Measurements from ENCODE around the gene GNPDA2.

Gene GNPDA2

DNA sequence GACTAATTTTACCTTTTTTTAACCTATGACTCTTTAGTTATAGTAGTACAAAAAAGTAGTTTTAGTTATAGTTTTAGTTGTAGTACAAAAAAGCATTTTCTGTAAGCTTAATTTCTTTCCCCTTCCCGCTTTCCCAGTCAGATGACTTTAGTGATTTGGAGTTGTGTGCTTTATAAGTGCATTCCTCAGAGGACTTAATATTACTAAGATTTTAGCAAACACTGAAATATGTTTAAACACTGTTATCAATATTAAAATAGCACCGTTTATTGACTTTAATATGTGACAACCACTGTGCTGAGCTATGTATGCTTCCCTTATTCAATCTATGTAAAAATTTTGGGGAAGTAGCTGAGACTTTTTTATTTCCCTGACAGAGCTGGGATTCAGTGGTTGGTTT is 25.3 kb downstream of the GNPDA2 start:
- no peak overlapping the region for H3K4me3 ChIP-seq (ENCODE audit: control insufficient read depth, low read depth, low read length)
- TF ChIP-seq, protein P1, sequence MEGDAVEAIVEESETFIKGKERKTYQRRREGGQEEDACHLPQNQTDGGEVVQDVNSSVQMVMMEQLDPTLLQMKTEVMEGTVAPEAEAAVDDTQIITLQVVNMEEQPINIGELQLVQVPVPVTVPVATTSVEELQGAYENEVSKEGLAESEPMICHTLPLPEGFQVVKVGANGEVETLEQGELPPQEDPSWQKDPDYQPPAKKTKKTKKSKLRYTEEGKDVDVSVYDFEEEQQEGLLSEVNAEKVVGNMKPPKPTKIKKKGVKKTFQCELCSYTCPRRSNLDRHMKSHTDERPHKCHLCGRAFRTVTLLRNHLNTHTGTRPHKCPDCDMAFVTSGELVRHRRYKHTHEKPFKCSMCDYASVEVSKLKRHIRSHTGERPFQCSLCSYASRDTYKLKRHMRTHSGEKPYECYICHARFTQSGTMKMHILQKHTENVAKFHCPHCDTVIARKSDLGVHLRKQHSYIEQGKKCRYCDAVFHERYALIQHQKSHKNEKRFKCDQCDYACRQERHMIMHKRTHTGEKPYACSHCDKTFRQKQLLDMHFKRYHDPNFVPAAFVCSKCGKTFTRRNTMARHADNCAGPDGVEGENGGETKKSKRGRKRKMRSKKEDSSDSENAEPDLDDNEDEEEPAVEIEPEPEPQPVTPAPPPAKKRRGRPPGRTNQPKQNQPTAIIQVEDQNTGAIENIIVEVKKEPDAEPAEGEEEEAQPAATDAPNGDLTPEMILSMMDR (conservative IDR thresholded peaks at IDR 0.05; ENCODE audit: control insufficient read depth, insufficient read depth, low read depth, low read length) = no peak
- no peak for DNase-seq (ENCODE audit: low read depth)

DNA sequence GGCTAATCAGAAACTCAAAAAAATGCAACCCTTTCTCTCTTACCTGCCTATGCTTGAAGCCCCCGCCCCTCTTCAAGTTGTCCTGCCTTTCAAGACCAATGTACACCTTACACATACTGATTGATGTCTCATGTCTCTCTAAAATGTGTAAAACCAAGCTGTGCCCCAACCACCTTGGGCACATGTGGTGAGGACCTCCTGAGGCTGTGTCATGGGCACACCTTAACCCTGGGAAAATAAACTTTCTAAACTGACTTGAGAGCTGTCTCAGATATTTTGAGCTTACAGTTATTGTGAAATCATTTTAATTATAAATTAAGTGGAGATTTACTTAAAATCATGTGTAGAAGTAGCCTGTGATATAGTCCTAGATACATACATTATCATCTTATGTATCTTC is 25.9 kb downstream of the GNPDA2 start:
- DNase-seq (ENCODE audit: low read depth) = no peak
- TF ChIP-seq, protein P1 (conservative IDR thresholded peaks at IDR 0.05; ENCODE audit: control insufficient read depth, insufficient read depth, low read depth, low read length) = no peak
- H3K4me3 ChIP-seq (ENCODE audit: control insufficient read depth, low read depth, low read length) = no peak overlapping the region

DNA sequence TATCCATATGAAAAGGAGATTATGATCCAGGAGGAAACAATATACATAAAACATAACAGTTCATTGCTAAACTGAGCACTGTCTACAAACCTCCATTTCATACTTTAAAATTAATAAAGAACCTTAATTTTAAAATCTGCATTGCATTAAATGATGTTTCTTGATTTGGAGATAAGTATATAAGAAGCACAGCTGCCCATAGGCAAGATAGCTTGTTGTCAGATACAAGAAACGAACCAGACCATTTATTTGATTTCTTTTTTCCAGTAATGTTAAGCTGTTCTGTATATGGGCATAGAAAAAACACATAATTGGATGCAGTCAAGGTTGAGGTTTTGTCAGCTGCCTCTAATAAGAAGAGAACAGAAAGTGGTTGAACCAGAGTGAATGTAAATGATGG is 41.7 kb downstream of the GNPDA2 start:
- DNase-seq (ENCODE audit: low read depth) = no peak
- TF ChIP-seq, protein P1 (conservative IDR thresholded peaks at IDR 0.05; ENCODE audit: control insufficient read depth, insufficient read depth, low read depth, low read length) = no peak
- H3K4me3 ChIP-seq (ENCODE audit: control insufficient read depth, low read depth, low read length) = no peak overlapping the region

DNA sequence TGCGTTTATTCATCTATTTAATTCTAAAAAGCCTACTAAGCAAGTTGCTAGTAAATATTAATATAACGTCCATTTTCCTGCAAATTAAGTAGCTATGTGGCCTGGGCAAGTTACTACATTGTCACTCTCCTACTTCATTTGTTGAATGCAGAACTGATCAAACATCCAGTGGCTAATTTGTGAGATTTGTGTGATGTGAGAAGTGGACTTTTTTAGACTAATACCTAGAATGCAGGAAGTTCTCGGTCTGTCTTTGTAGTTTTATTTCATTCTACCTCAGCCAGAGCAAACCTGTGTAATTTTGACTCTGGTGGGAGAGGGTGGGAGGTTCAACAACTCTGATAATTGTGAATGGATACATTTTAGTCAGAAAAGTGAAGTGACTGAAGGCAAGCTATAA is 47.3 kb downstream of the GNPDA2 start:
- DNase-seq (ENCODE audit: low read depth) = no peak
- TF ChIP-seq, protein P1 (conservative IDR thresholded peaks at IDR 0.05; ENCODE audit: control insufficient read depth, insufficient read depth, low read depth, low read length) = no peak
- peak overlapping the region; percentile 93 for H3K4me3 ChIP-seq (ENCODE audit: control insufficient read depth, low read depth, low read length)

DNA sequence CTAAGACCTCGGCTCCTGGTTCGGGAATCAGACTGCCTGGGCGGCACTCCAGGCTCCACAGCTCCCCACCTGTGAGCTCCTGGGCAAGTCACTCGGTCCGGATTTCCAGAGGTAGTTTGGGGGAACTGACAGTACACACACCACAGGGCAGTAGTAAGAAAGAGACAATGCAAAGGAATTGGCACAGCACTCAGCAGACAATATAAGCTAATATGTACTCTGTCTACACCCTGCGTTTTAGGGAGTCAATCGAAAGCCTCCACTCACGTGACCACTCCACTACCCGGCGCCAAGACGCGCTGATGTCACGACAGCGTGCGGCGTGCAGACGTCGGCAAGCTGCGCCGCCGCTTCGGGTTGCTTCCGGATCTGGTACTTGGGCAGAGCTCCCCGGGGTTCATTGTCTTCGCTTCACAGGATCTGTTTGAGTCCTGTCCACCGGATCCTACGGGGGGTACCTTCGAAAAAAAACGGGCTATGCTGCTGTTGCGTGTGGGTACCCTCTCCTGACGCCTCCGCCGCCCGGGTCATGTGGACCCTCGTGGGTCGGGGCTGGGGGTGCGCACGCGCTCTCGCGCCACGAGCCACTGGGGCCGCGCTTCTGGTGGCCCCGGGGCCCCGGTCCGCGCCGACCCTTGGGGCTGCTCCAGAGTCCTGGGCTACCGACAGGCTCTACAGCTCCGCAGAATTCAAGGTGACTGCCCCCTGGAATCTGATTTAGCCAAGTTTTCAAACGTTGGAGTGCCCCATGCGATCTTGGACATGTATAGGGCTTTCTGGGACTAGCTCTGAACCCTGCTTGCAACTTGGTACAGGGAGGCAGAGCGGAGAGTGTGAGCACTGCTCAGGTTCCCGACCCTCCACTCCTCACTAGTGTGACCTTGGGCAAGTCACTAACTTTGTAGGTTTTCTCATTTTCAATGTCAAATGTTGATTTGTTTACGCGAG is 48.0 kb downstream of the GNPDA2 start, which contains the start of gene GUF1:
TSS of gene GUF1 (plus strand) at position 327 of the 948 bp plus-strand sequence. CDS start at position 530, 203 bp downstream.
- TF ChIP-seq, protein P1 (conservative IDR thresholded peaks at IDR 0.05; ENCODE audit: control insufficient read depth, insufficient read depth, low read depth, low read length) = no peak
- DNase-seq (ENCODE audit: low read depth) = peak; percentile 89
- peak within 1 kb of the TSS; percentile 93 for H3K4me3 ChIP-seq (ENCODE audit: control insufficient read depth, low read depth, low read length)

DNA sequence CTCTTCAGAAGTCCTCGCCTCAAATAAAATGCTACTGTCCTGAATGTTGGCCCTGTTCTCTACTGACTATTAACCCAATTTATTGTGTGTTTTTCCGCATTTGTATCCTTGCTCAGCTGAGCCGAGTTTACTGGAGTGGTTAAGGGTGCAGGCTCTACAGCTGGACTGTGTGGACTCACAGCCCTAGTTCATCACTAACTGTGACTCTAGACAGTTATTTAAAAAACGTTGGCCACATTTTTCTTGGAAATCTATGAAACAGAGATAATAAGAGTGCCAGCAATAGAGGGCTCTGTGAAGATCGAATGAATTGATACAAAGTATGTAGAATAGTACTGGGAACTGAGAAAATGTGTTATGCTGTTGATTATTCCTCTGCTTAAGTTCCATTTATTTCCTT is 51.0 kb downstream of the GNPDA2 start:
- TF ChIP-seq, protein P1 (conservative IDR thresholded peaks at IDR 0.05; ENCODE audit: control insufficient read depth, insufficient read depth, low read depth, low read length) = no peak
- H3K4me3 ChIP-seq (ENCODE audit: control insufficient read depth, low read depth, low read length) = no peak overlapping the region
- DNase-seq (ENCODE audit: low read depth) = no peak

All from fibroblast of mammary gland (primary cell).